HEK293 (cell line): ENCODE data around the gene ESPL1.

Source experiments
- CTCF ChIP-seq: fragments of 450-650 bp; formaldehyde crosslinking; IDR thresholded peaks from 2 replicates; pipeline ENCODE4 v1.5.1; 2016; ENCODE audit warnings: missing biosample characterization, missing genetic modification characterization
- ZBTB49 ChIP-seq: fragments of 450-650 bp; formaldehyde crosslinking; IDR thresholded peaks from 2 replicates; pipeline ENCODE4 v1.5.1; 2016; ENCODE audit warnings: missing biosample characterization, missing genetic modification characterization, low read depth
- ZNF274 ChIP-seq, 2 experiments: fragments of 200-500 bp in 1 of 2; fragments of 450-650 bp in 1 of 2; sonication (Bioruptor generic) in 1 of 2; formaldehyde crosslinking in 1 of 2; IDR thresholded peaks; 2 replicates each; pipeline versions ENCODE4 v1.5.1 to v1.6.1; 2014 to 2016; ENCODE audit warnings: borderline replicate concordance in 1 of 2, inconsistent platforms in 1 of 2, low read length in 1 of 2, missing biosample characterization in 1 of 2, missing genetic modification characterization in 1 of 2
- ZNF292 ChIP-seq: fragments of 450-650 bp; formaldehyde crosslinking; IDR thresholded peaks from 2 replicates; pipeline ENCODE4 v1.5.1; 2016; ENCODE audit warnings: low read depth, missing biosample characterization, missing genetic modification characterization, borderline replicate concordance
- ZNF48 ChIP-seq: fragments of 450-650 bp; formaldehyde crosslinking; IDR thresholded peaks from 2 replicates; pipeline ENCODE4 v1.5.1; 2016; ENCODE audit warnings: missing biosample characterization, missing genetic modification characterization
- ZNF521 ChIP-seq: fragments of 450-650 bp; formaldehyde crosslinking; IDR thresholded peaks from 2 replicates; pipeline ENCODE4 v1.5.1; 2017; ENCODE audit warnings: missing biosample characterization, mild to moderate bottlenecking, missing genetic modification characterization
- ZNF704 ChIP-seq: fragments of 450-650 bp; formaldehyde crosslinking; IDR thresholded peaks from 2 replicates; pipeline ENCODE4 v1.5.1; 2016; ENCODE audit warnings: missing biosample characterization, missing genetic modification characterization

- no peak for TF ChIP-seq ZNF274 (IDR thresholded peaks at IDR 0.05; ENCODE audit: low read length)
- no peak for TF ChIP-seq ZNF274 (tag by site-specific recombination; IDR thresholded peaks at IDR 0.05; ENCODE audit: borderline replicate concordance)
- no peak for TF ChIP-seq CTCF (tag by site-specific recombination)
- no peak for TF ChIP-seq ZNF521 (tag by site-specific recombination)
- no peak for TF ChIP-seq ZBTB49 (tag by site-specific recombination)
- no peak for TF ChIP-seq ZNF292
- TF ChIP-seq ZNF704 (tag by site-specific recombination), result no peak
- no peak for TF ChIP-seq ZNF48
These were observed 27.8 kb downstream of the ESPL1 start for GRCh38 chr12:53295891-53296219.
